ENCODE data around the gene CD247.

Gene CD247

DNA sequence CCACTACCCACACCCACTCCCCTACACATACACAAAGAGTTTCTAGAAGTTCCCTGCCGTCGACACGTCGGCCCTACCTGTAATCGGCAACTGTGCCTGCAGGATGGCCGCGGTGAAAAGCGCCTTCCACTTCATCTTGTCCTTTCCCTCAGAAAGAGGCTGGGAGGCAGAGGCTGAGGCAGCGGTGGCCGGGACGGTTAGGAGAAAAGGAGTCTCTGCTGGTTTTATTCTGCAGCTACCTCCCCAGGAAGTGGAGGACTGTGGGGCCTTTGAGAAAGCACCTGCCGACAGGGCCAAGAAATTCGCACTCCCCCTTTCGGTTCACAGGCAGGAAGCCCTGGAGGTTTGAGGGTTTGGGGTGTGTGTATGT is at the start of gene CD247:
CD247 (minus strand) TSS at position 199 of the 370 bp plus-strand sequence; CDS start at position 135, 64 bp downstream.
- TF ChIP-seq, protein P1, sequence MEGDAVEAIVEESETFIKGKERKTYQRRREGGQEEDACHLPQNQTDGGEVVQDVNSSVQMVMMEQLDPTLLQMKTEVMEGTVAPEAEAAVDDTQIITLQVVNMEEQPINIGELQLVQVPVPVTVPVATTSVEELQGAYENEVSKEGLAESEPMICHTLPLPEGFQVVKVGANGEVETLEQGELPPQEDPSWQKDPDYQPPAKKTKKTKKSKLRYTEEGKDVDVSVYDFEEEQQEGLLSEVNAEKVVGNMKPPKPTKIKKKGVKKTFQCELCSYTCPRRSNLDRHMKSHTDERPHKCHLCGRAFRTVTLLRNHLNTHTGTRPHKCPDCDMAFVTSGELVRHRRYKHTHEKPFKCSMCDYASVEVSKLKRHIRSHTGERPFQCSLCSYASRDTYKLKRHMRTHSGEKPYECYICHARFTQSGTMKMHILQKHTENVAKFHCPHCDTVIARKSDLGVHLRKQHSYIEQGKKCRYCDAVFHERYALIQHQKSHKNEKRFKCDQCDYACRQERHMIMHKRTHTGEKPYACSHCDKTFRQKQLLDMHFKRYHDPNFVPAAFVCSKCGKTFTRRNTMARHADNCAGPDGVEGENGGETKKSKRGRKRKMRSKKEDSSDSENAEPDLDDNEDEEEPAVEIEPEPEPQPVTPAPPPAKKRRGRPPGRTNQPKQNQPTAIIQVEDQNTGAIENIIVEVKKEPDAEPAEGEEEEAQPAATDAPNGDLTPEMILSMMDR (IDR thresholded peaks at IDR 0.05): no peak

DNA sequence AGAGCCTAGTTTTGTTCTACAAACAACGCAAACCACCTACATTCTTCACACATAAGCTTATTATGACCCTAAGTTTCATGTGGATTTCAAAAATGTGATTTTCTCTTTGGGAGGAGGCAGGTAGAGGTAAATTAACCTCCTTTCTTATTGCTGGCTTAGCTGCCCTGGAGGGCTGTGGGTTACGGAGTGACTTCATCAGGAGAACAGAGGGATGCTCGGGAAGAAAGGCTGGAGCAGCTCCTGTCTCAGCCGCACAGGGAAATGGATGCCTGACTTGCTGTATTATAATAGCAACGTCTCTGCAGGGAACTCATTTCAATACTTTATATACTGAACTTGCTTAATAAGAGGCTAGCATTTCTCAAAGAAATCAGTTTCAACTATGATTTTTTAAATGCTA is 49.3 kb upstream of the CD247 start:
- TF ChIP-seq, protein P1 (IDR thresholded peaks at IDR 0.05): no peak

- TF ChIP-seq, protein P1 (IDR thresholded peaks at IDR 0.05): no peak
Measured at GRCh38 chr1:167566766-167567165, 48.4 kb upstream of the CD247 start.

GRCh38 chr1:167565922-167566321 is 47.6 kb upstream of the CD247 start:
- TF ChIP-seq, protein P1 (IDR thresholded peaks at IDR 0.05): no peak

- TF ChIP-seq, protein P1 (IDR thresholded peaks at IDR 0.05): no peak
Measured at GRCh38 chr1:167564612-167565270, 46.4 kb upstream of the CD247 start.

- TF ChIP-seq, protein P1 (IDR thresholded peaks at IDR 0.05): no peak
Measured at GRCh38 chr1:167563579-167564246, 45.4 kb upstream of the CD247 start.

DNA sequence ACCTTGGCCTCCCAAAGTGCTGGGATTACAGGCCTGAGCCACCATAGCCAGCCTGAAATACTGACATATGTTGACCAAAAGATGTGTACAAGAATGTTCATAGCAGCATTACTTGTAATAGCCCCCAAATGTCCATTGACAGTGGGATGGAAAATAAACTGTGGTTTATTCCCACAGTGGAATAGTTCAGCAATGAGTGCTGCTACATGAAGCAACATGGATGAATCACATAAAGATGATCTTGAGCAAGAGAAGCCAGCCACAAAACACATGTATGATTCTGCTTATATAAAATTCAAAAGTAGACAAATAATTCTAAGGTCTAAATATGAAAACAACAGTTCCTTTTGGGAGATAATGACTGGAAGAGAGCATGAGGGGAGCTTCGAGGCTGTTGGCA is 44.4 kb upstream of the CD247 start:
- TF ChIP-seq, protein P1 (IDR thresholded peaks at IDR 0.05): no peak

All from LNCAP (cell line).